ENCODE results near the gene MEOX1.

DNA sequence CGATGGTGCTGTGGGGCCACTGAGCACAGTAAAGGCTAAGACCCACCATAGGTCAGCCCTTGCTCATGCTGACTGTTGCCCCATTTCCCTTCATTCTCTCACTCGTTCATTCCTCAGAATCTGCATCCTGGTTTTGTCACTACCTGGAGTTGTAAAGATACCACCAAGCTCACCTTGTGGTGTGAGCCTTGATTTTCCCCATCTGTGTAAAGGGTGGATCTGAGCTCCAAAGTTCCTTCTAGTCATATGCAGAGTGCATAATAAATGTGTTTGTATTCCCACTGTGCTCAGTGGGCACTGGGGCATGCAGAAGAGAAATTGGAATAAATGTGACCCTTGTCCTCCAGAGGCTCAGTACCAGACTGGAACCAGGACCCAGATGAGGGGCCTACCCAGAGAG is 35.2 kb upstream of the MEOX1 start:
- TF ChIP-seq CTCF (conservative IDR thresholded peaks at IDR 0.05 in 1 of 2, IDR thresholded peaks at IDR 0.05 in 1 of 2; ENCODE audit: low read depth in 1 of 2, low read length in 2 of 2) (no peak), EZH2 (IDR thresholded peaks at IDR 0.05; ENCODE audit: low read length, missing control alignments) (no peak)

Measured in fibroblast of lung (primary cell).